Activated CD8-positive, alpha-beta memory T cell treated with anti-CD3 and anti-CD28 coated beads for 24 hours (primary cell): Measurements from ENCODE around the gene BRAP.
"Not testable (repeated sequence)": the region's sequence is repeated elsewhere in the genome, so short reads cannot be mapped to it uniquely, and the experiment has no call there.

Source experiments
- DNase-seq: peaks from one replicate; pipeline ENCODE4 v3.0.0-alpha.2; 2020

Gene BRAP

DNA sequence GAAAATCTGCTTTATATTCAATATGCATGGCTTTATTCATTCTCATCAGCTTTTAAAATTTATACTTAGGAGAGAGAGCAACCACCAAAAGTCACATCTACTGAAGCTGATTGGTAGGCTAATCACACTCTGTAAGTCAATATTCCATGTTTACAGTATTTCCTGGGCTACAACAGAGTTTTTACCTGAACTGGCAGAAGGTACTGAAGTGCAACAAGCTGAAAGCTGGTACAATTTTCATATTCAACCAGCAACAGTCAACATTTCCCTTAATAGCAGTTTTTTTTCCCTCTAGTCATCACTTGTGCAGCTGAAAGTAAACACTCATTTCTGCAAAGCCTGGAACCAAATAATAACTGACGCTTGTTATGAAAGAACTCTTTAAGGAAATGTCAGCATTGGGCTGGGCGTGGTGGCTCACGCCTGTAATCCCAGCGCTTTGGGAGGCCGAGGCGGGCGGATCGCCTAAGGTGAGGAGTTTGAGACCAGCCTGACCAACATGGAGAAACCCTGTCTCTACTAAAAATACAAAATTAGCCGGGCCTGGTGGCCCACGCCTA, 12.9 kb downstream of the BRAP start:
- DNase-seq: no peak

DNA sequence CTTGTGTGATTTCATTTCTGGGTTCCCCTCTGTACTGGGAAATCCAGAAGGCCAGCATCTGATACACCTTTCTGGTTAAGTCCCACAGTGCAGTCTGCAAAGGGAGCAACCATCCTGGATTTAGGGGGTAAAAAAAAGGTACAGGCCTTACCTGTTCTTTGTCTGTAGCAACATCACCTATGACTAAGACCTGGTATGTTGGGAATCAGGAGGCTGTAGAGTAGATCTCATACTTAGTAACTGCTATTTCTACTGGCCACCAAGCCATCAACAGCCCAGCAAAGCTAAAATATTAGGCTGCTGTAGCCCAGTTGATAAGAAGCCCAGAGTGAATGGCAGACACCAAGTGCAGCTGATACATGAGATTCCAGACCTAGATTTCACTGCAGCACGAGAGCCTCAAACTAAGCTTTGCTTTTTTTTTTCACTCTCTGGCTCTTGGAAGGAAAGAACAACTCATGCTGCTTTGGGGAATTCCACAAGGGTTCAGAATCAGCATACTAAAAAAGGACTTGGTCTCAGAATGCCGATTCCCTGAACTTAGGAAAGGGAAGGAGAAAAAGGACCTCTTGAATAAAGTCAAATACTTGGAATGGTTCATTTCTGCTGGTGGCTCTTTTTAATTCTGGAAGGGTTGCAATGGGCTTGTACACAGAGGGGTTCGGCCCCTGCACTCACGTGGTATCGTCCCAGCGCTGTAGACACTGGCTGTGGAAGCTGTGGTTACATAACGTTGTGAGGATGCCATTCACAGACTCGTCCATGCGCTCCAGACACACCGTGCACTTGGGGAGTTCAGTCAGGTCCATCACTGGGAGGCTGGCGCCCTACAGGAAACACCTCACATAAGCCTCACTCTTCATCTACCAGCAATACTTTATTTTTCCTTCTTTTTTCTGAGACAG, 20.5 kb downstream of the BRAP start:
- DNase-seq: no peak

DNA sequence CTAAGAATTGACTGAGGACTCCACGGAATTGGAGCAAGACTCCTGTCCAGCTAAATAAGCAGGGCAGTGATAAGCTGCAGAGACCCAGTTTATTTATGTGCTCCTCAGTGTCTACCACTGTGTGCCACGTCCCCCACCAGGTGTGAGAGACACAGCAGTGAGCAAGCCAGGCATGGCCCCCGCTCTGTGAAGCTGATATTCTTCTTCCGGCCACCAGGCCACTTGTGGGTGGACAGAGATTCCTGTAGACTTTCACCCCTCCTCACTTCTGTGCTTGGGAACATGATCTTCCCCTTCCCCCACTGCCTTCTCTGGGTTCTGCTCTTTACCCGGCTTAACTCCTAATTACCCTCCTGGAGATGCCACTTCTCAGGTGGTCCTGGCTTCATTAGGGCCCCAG, 21.3 kb downstream of the BRAP start:
- DNase-seq: no peak

DNA sequence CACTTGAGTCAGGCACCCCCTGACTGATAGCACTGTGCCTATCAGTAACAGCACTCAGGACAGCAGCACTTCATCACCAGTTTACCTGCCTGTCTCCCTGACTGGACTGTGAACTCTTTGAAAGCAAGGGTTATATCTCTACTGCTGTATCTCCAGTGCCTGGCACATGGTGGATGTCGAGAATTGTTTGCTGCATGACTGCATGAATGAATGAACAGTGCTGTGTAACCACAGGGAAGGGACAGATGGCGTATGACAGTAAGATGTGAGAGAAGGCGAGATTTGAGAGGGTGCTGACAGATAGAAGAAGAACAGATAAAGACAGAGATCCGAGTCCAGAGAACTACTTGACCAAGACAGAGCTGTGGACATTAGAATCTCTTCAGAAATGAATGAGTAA, 29.7 kb downstream of the BRAP start:
- no peak for DNase-seq

DNA sequence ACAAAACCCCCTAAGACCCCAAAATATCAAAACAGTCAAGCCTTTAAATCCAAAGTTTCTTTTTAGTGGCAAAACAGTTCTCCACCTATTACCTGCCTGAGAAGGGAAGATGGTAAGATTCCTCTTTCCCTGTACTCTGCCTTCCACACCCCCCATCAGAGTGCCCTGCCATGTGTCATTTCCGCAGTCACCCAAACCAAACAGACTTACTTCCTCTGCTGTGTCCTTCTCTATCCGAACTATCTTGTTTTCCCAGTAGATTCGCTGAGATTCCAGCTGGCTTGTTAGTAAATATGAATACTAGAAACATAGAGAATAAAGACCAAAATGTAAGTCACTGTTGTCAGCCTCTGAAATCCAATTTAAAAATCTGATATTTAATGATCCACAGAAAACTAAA, 30.4 kb downstream of the BRAP start:
- DNase-seq: no peak

DNA sequence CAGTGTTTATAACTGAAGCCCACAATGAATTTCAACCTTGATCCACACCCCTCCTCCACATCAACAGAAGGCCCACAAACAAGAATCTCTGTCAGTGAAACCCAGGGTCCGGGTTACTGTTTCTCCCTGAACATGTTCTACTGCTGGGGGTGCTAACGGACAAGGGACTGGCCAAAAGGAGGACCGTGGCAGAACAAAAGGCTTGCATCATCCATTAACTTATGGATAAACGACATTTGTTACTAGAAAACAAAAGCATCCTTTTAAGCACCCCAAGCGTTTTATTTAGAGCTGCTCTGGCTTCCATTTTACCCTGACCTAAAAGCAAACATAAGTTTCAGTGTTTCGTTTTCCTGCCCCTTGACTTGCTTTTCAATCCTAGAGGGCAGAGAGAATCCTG, 32.2 kb downstream of the BRAP start:
- no peak for DNase-seq

DNA sequence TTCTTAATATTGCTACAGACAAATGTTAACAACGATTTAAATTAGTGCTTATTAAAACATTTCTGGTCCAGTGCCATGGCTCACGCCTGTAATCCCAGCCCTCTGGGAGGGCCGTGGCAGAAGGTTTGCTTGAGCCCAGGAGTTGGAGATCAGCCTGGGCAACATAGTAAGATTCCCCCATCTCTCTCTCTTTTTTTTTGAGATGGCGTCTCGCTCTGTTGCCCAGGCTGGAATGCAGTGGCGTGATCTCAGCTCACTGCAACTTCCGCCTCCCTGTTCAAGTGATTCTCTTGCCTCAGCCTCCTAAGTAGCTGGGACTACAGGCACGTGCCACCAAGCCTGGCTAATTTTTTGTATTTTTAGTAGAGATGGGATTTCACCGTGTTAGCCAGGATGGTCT, 33.2 kb downstream of the BRAP start:
- not testable (repeated sequence) for DNase-seq

DNA sequence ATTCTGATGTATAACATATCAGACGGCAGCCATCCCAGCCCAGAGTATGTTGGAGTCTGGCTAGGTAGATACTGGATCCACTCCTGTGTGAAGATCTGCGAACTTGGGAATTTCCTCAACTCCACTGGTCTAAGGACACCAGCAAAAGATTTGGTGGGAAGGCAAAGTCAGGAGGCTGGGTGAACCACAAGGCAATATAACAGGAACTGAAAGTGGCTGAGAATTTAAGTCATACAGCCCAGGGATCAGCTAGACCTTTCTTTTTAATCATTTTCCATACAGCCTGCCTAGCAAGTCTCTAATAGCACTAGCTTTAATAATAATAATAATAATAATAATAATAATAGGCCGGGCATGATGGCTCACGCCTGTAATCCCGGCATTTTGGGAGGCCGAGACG, 34.8 kb downstream of the BRAP start:
- no peak for DNase-seq

DNA sequence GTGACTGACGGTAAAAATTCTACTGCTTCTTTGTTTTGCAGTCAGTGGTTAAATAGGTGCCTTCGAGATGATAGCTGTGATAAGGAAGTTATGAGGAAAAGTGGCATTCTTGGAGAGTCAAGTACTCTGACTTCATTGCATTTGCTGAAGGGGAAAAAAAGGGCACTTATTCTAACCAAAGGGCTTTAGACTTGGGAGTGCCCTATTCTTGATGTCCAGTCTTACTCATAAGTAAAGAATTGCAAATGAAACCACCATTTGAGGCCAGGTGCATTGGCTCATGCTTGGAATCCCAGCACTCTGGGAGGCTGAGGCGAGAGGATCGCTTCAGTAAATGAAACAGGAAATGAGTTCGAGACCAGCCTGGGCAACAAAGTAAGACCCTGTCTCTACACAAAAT, 40.3 kb downstream of the BRAP start:
- no peak for DNase-seq

DNA sequence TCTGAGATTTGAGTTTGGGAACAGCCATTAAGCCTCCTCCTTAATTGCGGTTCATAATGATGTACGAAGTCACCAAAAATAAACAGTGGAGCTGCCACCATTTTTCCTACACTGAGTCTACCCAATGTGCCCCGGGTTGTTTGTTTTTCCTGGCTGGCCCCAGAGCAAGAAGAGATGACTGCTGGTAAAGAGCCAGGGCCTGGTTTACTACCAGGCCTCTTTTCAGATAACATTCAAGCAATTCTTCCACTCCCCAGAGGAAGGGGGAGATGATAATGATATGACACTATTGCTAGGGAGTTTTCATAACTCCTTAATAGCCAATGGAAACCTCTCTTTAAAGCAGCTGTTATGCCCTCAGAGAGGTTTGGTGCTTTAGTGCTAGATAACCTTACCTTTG, 42.3 kb downstream of the BRAP start:
- no peak for DNase-seq

DNA sequence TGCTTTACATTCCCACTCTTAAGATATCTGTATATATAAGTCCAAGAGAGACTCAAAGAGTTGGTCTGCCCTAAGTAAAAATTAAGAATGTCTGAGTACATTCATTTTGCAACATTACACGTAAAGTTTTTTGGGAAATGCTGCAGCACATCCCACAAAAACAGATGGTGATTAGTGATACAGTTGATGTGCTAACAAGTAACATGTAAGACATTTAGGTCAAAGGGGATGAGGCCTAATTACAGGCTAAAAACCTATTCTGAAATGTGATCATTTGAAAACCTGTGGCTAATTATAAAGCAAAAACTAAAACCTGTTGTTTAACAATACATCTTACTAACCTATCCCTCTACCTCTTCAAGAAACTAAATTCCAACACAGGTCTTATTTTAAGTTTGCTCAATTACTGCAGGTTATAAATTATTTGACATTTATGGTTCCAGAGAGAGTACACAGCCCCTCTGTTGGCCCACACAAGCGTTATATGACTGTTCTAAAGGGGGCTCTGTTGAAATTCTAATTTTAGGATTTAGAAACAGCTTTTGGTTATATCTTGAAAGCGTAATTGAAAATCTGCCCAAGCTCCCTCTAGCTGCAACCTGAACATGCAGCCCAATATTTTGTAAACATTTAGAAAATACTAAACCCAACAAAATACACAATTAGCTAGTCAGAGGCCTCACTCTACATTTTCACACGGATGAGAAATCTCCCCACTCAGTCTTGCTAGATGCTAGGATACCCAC, 42.9 kb downstream of the BRAP start:
- DNase-seq: no peak

DNA sequence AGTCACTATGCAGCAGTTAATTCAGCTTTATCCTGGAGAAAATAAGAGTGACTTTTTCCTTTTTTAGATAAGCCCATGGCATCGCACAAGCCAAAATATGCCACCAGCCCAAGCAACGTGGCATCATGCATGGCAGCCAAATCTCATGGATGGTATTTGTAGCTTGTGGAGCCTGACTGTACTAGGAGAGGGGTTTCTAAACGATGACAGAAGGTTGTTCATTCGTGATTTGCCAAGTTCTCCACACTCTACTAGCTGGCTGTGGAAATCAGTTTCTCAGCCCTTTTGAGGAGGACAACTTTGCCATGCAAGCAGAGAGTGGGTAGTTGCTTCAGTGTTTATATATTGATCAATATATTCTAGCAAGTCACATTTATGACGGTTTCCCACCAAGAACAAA, 45.2 kb downstream of the BRAP start:
- no peak for DNase-seq

DNA sequence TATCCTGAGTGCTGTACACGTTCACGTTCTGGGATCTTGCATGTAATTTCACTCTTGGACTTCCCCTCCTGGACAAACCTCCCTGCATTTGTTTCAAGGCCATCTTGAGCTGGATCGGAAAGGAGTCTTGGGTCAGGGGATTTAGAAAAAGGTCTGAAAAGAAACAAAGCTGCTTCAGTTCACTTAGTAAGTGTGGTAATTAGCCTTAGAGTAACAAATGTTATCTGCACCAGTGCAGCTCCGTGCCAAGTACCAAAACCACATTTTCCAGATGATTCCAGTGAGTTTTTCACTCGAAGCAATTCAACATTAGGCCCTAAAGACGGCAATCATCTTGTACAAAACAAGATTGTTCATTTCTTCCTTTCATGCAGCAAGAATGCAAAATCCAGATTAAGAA, 47.2 kb downstream of the BRAP start:
- DNase-seq: no peak

DNA sequence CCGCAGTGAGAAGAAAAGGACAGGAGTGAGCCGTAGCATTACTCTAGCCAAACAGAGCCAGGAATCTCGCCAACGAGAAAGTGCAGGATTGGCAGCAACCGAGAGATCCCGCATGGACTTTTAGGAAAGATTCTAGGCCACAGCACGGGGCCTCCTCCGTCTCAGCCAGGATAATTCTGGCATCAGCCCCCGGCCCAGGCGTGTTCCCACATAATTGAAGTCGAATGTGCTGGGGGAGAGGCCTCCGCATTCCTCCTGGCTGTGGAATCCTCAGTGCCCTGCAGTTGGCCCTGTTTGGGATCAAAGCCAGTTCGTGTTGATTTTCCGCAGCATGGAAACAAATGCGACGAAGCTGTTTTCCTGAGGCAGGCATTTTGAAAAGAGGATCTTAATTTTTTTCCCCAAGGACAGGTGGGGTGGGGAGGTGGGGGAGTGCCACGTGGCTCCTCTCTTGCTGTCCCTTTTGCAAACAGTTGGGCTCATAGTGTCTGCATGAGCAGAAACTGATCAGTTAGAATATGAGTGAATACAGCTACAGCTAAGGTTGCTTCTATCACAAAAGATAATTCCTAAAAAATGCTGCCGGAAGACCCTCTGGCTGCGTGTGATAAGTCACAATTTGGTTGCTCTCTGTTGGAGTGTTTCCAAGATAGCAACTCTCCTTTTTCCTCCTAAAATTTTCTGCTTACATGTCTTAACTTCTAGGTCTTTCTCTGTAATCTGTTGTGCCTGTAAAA, 49.4 kb downstream of the BRAP start:
- DNase-seq: no peak

DNA sequence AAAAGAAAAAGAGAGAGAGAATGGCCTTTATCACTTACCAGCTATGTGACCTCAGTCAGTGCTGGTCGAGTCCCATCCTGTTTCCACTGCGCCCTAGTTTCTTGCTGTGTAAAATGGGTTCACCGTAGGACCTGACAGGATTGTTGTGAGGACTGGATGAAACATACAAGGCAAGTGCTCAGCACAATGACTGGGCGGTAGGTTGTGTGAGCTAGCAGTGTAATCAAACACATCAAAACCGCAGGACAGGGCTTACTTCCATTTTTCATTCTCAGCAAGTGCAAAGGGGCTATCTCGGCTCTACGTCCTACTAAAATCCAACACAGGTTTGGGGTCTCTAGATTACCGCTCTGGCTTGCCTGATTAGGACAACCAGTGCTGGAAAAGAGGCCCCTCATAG, 50.2 kb downstream of the BRAP start:
- no peak for DNase-seq

DNA sequence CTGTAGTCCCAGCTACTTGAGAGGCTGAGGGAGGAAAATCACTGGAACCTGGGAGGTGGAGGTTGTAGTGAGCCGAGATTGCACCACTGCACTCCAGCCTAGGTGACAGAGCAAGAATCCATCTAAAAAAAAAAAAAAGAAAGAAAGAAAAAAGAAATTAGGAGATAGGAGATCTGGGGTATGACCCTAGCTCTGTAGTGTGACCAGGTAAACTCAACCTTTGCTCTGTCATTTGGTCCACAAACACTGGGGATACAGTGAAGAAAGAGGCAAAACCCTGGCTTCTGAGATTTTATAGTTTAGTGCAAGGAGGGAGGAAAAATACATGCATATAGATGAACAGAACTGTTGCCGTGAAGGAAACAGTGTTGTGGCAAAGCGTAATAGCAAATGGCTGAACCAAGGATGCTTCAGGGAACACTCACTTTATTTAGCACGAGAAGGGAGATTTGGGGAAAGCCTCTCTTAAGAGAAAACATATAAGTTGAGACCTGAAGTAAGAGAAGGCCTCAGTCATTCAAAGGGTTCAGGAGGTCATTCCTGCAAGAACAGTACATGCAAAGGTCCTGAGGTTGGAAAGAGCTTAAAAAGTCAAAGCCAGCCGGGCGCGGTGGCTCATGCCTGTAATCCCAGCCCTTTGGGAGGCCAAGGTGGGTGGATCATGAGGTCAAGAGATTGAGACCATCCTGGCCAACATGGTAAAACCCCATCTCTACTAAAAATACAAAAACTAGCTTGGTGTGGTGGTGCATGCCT, 57.1 kb downstream of the BRAP start:
- no peak for DNase-seq

DNA sequence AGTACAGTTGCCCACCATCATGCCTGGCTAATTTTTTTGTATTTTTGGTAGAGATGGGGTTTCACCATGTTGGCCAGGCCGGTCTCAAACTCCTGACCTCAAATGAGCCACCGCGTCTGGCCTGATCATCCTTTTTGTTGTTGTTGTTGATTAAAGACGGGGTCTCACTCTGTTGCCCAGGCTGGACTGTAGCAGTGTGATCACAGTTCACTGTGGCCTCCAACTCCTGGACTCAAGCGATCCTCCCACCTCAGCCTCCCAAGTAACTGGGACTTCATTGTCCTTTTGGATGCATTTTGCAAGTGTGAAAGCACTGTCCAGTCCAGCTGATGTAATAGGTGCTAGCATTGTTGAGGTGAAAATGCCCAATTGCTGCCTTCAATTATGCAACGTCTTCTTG, 59.5 kb downstream of the BRAP start:
- DNase-seq: no peak

DNA sequence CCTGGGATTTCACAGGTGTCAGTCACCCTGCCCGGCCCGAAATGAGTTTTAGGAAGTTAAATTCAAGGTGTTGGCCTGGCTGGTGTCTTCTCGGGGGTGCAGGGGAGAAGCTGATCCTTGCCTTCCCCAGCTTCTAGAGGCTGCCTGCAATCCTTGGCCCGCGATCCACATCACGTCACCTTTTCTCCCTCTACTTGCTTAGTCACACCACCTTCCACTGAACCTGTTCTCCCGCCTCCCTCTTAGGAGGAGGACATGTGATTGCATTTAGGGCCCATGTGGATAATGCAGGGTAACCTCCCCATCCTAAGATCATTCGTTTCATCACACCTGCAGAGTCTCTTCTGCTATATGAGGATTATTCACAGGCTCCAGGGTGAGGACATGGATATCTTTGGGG, 61.2 kb downstream of the BRAP start:
- no peak for DNase-seq

DNA sequence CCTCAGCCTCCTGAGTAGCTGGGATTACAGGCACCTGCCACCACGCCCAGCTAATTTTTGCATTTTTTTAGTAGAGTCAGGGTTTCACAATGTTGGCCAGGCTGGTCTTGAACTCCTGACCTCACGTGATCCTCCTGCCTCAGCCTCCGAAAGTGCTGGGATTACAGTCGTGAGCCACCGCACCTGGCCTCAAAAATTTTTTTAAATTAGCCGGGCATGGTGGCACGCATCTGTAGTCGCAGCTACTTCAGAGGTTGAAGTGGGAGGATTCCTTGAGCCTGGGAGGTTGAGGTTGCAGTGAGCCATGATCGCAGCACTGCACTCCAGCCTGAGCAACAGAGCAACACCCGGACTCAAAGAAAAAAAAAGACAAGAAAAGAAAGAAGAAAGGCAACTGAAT, 67.9 kb downstream of the BRAP start:
- DNase-seq: not testable (repeated sequence)

DNA sequence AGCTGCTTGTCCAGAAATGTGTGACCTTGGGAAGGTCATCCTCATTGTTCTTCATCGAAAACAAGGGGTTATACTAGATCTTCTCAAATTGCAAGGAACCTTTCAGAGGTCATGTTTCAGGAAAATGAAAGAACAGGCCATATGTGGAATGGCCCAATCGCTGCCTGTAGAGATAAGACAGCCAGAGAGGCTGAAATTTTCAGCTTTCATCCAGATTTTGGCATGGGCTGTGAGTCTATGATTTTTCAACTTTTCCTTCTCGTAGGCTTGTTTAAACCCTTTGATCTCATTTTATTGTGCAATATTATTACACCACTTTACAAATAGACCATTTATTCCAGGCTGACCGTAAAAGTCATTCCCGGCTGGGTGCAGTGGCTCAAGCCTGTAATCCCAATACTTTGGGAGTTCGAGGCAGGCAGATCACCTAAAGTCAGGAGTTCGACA, 69.6 kb downstream of the BRAP start:
- DNase-seq: no peak

DNA sequence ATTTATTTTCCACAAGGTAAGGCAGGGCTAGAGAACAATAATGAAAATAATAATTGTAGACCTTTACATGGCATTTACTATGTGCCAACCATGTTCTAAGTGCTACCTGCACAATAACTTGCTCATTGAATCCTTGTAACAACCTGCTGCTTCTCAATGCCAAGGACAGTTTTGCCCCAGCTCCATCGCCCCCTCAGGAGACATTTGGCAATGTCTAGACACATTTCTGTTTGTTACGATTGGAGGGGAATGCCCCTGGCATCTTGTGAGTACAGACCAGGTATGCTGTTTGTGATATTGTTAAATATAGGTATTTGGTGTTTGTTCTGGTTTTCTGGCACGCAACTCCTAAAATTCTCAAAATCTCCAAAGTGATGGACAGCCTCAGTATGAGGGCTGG, 78.5 kb downstream of the BRAP start:
- no peak for DNase-seq

DNA sequence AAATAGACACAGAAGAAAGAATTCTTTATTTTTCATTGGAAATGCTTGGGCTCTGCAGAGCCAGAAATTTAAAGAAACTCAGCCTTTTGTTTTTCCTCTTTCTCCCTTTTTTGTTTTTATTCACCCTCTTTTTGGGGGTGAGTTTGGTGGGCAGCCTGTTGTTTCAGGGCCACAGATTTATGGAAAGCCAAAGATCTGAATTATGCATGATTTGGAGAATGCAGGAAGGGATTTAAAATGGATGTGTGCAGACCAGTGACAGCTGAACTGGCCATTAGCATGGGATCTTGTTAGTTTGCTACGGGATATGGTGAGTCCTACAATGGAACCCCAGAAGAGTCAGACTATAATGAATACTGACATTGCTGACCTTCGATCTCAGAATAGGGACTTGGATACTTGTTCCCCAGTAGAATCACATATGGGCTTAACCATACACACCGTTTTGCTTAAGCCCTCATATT, 79.0 kb downstream of the BRAP start:
- DNase-seq: no peak
